Ramos (cell line): ENCODE results near the gene PLXNB3.

Source experiments
- in situ Hi-C: fragments of 300-500 bp; cut with MboI; formaldehyde crosslinking; loops from one replicate; pipeline ENCODE4 v1.14.3; 2022; ENCODE audit warnings: low sequenced_read_pairs; ENCODE audit not compliant: unreplicated experiment

Gene PLXNB3

GRCh38 chrX:153769865-153770600, 6.0 kb downstream of the PLXNB3 start:
- in situ Hi-C loops: loop anchor here (10.0 kb wide), 1 partner anchor 185 kb away; no protein-coding TSS in a partner anchor

- in situ Hi-C loops: no loop called here
These were observed 6.8 kb downstream of the PLXNB3 start for GRCh38 chrX:153770601-153771414.

GRCh38 chrX:153771415-153772315, 7.6 kb downstream of the PLXNB3 start:
- in situ Hi-C loops: no loop called here

- in situ Hi-C loops: no loop called here
These were observed 8.5 kb downstream of the PLXNB3 start for GRCh38 chrX:153772316-153773217.

- in situ Hi-C loops: no loop called here
These were observed 9.2 kb downstream of the PLXNB3 start for GRCh38 chrX:153773218-153773611.

- in situ Hi-C loops: no loop called here
These were observed 9.9 kb downstream of the PLXNB3 start for GRCh38 chrX:153773741-153774575.

- in situ Hi-C loops: no loop called here
These were observed 10.7 kb downstream of the PLXNB3 start for GRCh38 chrX:153774576-153775292.

GRCh38 chrX:153775293-153776119, 11.5 kb downstream of the PLXNB3 start:
- in situ Hi-C loops: no loop called here

- in situ Hi-C loops: no loop called here
These were observed 12.1 kb downstream of the PLXNB3 start for GRCh38 chrX:153776120-153776599.

- in situ Hi-C loops: no loop called here
These were observed 12.6 kb downstream of the PLXNB3 start for GRCh38 chrX:153776611-153777045.

GRCh38 chrX:153777261-153778090, 13.4 kb downstream of the PLXNB3 start:
- in situ Hi-C loops: no loop called here

GRCh38 chrX:153778181-153778580, 14.1 kb downstream of the PLXNB3 start:
- in situ Hi-C loops: no loop called here

GRCh38 chrX:153778684-153779101, 14.6 kb downstream of the PLXNB3 start:
- in situ Hi-C loops: no loop called here

GRCh38 chrX:153779891-153780677, 16.0 kb downstream of the PLXNB3 start:
- in situ Hi-C loops: no loop called here

GRCh38 chrX:153780678-153781427, 16.8 kb downstream of the PLXNB3 start, which contains the start of gene SRPK3:
Gene SRPK3, plus strand, starts transcription at chrX:153781041. Its CDS starts 46 bp downstream, at chrX:153781087.
- in situ Hi-C loops: no loop called here
